Dedifferentiated amniotic fluid mesenchymal stem cell (primary cell): Measurements from ENCODE around the gene HSPD1.

Source experiments
- DNase-seq: peaks from one replicate; pipeline ENCODE4 v3.0.0-alpha.2; 2016; ENCODE audit errors: extremely low spot score

HSPD1 gene

GRCh38 chr2:197499594-197500502 is at the start of gene HSPD1, which contains the start of gene HSPE1:
HSPD1 (minus strand) TSS chr2:197499840; CDS start chr2:197498848, 992 bp downstream.
HSPE1 (plus strand) TSS chr2:197500379; CDS start chr2:197500437, 58 bp downstream.
- DNase-seq, result peak; percentile 99

GRCh38 chr2:197548582-197548981 is 48.9 kb upstream of the HSPD1 start:
- no peak for DNase-seq

- no peak for DNase-seq
These were observed 47.7 kb upstream of the HSPD1 start for GRCh38 chr2:197547163-197547900.

- no peak for DNase-seq
These were observed 43.6 kb upstream of the HSPD1 start for GRCh38 chr2:197543206-197543605.

DNA sequence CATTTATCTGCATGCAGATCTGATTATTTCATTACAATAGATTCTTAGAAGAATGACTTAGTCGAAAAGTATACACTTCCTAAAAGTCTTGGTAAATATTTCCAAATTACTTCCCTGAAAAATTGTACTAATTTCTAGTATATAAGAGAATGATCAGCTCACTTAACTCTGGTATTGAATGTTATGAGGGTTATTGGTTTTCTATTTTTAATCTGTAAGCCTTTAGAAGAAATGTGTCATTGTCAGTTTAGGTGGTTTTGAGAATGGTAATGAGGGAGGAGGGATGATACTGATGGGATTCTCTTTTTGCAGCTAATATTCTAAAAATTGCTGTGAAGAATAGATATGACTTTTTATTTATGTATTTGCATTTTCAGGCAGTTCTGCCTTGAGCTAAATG is 40.1 kb upstream of the HSPD1 start:
- no peak for DNase-seq

DNA sequence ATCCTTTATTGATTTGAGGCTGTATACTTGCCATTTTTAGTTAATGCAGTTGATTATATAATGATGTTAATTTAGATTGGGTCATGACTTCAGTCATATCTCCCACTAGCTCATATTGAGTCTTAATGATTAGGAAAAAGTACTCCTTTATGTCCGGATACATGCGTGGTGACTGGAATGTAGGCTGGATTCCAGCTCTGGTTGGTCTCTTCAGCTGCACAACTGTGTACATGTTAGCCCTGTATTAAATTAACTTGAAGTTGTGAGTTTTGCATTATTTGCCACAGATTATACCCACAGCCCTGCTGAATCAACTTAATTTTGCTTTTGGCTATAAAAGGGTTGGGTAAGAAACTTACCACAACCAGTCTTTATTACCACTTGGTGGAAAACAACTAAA is 38.8 kb upstream of the HSPD1 start:
- DNase-seq, result no peak

- DNase-seq, result no peak
These were observed 17.5 kb upstream of the HSPD1 start for GRCh38 chr2:197517150-197517549.

GRCh38 chr2:197516393-197516761 is 16.7 kb upstream of the HSPD1 start:
- no peak for DNase-seq

- DNase-seq, result peak; percentile 89
These were observed 16.2 kb upstream of the HSPD1 start, which contains the start of gene MOB4 for GRCh38 chr2:197515739-197516392. MOB4 (plus strand) TSS chr2:197516066; CDS start chr2:197516087, 21 bp downstream.

- DNase-seq, result no peak
These were observed 15.7 kb upstream of the HSPD1 start for GRCh38 chr2:197515315-197515738.

GRCh38 chr2:197514754-197515153 is 15.1 kb upstream of the HSPD1 start:
- no peak for DNase-seq

GRCh38 chr2:197513915-197514314 is 14.3 kb upstream of the HSPD1 start:
- no peak for DNase-seq

GRCh38 chr2:197506658-197507057 is 7.0 kb upstream of the HSPD1 start:
- no peak for DNase-seq

GRCh38 chr2:197504512-197504911 is 4.9 kb upstream of the HSPD1 start:
- no peak for DNase-seq

GRCh38 chr2:197504000-197504399 is 4.4 kb upstream of the HSPD1 start:
- no peak for DNase-seq

GRCh38 chr2:197502685-197503084 is 3.0 kb upstream of the HSPD1 start:
- no peak for DNase-seq

DNA sequence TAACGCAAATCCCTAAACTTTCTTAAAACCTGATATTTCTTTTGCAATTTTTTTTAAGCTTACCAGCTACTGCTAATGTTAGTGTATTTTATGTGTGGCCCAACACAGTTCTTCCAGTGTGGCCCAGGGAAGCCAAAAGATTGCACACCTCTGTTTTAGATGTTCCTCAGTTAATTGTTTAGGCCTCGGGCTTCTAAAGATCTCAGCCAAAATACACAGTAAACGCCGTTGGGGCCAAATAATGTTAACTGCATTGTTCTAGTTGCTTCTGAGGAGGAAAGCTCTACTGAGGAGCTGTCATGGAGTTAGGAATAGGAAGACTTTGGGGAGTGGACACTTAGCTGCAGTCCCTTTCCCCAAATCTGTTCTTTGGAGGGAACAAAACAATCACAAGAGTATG is 2.6 kb upstream of the HSPD1 start:
- DNase-seq, result no peak

- no peak for DNase-seq
These were observed 977 bp upstream of the HSPD1 start for GRCh38 chr2:197500503-197501131.

GRCh38 chr2:197498937-197499593 is 575 bp downstream of the HSPD1 start:
- DNase-seq, result peak; percentile 21

DNA sequence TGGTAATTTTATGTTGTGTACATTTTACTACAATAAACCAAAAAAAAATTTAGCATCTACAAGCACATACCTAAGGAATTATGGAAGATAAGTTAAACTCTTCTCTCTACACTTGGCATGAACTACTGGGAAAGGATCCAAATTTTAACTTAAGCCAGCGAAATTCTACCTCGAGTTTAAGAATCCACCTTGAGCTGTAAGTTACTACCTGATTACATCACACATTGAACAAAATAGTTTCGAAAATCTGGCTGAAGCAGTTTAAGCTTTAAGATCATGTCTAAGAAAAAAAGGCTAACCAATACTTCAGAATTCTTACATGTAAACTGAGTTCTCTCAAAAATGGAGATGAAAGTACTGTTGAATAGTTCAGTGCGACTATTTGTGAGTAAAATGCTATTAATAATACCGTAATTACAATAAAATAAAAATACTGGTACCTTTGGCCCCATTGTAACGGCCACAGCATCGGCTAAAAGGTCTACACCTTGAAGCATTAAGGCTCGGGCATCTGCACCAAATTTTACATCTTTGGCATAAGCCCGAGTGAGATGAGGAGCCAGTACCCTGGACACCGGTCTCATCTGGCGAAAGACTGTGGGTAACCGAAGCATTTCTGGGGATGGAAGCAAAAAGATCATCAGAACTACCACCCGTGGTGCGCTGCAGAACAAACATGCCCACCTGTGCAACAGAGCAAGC is 1.3 kb downstream of the HSPD1 start:
- peak; percentile 34 for DNase-seq

GRCh38 chr2:197497326-197497725 is 2.3 kb downstream of the HSPD1 start:
- no peak for DNase-seq
